Aorta (tissue), 5 donors: ENCODE results near the gene SREK1. TPM values are rescaled to one million over a fixed set of nuclear protein-coding genes. Genes with fewer than 3 reads are reported as not detected.
"Not testable (repeated sequence)": the region's sequence is repeated elsewhere in the genome, so short reads cannot be mapped to it uniquely, and the experiment has no call there.

ENCODE experiments used
- ATAC-seq: fragments of 200-7000 bp; cut with Tn5 transposase; one replicate; pipeline ENCODE4 v1.9.1; 2022; ENCODE audit warnings: moderate library complexity; ENCODE audit not compliant: low FRiP score
- DNase-seq, 2 donors: peaks; one replicate each; pipeline ENCODE4 v3.0.0-alpha.2; 2020
- H3K27ac ChIP-seq, 2 donors: one replicate each; pipeline ENCODE4 v1.5.1; 2013; ENCODE audit warnings: low read length in 2 of 2, mild to moderate bottlenecking in 2 of 2, moderate library complexity in 2 of 2, control low read depth in 1 of 2, inconsistent platforms in 1 of 2, low read depth in 1 of 2
- H3K27me3 ChIP-seq, 2 donors: one replicate each; pipeline ENCODE4 v1.6.1; 2013; ENCODE audit warnings: control low read depth in 1 of 2, low read length in 1 of 2, mild to moderate bottlenecking in 1 of 2, moderate library complexity in 1 of 2; ENCODE audit not compliant: insufficient read depth in 2 of 2, control insufficient read depth in 1 of 2
- H3K36me3 ChIP-seq, 2 donors: one replicate each; pipeline ENCODE4 v1.6.1; 2013; ENCODE audit warnings: control low read depth in 1 of 2, low read length in 1 of 2, mild to moderate bottlenecking in 1 of 2; ENCODE audit not compliant: insufficient read depth in 2 of 2, control insufficient read depth in 1 of 2
- H3K4me1 ChIP-seq, 2 donors: one replicate each; pipeline ENCODE4 v1.6.1; 2013; ENCODE audit warnings: low read length in 2 of 2, control low read depth in 1 of 2, mild to moderate bottlenecking in 1 of 2, moderate library complexity in 1 of 2; ENCODE audit not compliant: insufficient read depth in 2 of 2, control insufficient read depth in 1 of 2
- H3K4me3 ChIP-seq, 2 donors: one replicate each; pipeline ENCODE4 v1.5.1; 2013; ENCODE audit warnings: low read length in 2 of 2, control low read depth in 1 of 2, mild to moderate bottlenecking in 1 of 2
- H3K9me3 ChIP-seq: one replicate; pipeline ENCODE4 v1.6.1; 2013; ENCODE audit warnings: mild to moderate bottlenecking, low read length; ENCODE audit not compliant: control insufficient read depth
- WGBS, 2 donors: extraction: QIAGEN DNeasy Blood & Tissue Kit; methylation state at CpG; one replicate each; pipeline ENCODE4 v1.1.7; 2013; 5-methylcytosine and 5-hydroxymethylcytosine counted together
- intact Hi-C, 2 donors: fragments of 100-400 bp; cut with DNase I; formaldehyde crosslinking; loops; one replicate each; pipeline versions ENCODE4 v1.14.2 to v1.15.0; 2022
- polyA plus RNA-seq, 2 donors: library from polyadenylated mRNA; stranded (reverse); fragments of 200-250 nt; gene quantifications; one replicate each; pipeline ENCODE4 v1.2.3, GENCODE V29; 2013
- total RNA-seq, 2 donors: library from RNA; stranded (reverse); fragmentation: NEBNext Ultra II Directional; extraction: Animal tissue kit (Norgen Biotek cat#: 25700); gene quantifications; one replicate each; pipeline ENCODE4 v1.2.1, GENCODE V29; 2021
- donor health status: healthy with polysubstance abuse.
- donor health status: Bipolar disorder and iron deficiency.
- donor health status: DM: no; HTN: no; CAD: no.
- donor health status: DM: no; HTN: no; CAD: no.
- donor health status: DM: yes; HTN: yes; CAD: no.

SREK1 gene
- total and polyA plus RNA-seq, 4 donors = 19.2 to 94.3 (median 60.5) TPM

DNA sequence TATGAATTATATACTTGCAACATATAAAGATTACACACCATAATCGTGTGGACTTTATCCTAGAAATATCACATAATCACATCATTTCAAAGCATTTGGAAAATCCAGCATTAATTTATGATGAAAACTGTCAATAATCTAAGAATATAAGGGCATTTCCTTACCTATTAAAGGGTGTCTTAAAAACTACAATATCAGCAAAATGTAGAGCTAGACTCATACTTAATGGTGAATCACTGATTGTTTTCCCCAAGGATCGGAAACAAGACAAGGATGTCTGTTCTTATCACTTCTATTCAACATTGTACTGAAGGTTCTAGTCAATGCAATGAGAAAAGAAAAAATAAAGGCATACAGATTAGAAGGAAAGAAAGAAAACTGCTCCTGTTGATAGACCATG is 8.0 kb upstream of the SREK1 start:
- 85 to 93% methylated on average over 2 of the region's 2 CpGs for WGBS, 2 donors
- intact Hi-C loops = no loop called here
- Histone ChIP-seq H3K36me3 (no peaks in the 10 kb centered on the region), H3K9me3 (no peaks in the 10 kb centered on the region), H3K4me3 (no peak overlapping the region), H3K27ac (no peak overlapping the region), H3K27me3 (no peaks in the 10 kb centered on the region), H3K4me1 (peaks cover 0 to 2% of the 10 kb centered on the region in 2 donors)
- ATAC-seq (no peak), DNase-seq (no peak)

- ATAC-seq, H3K27ac ChIP-seq, H3K4me1 ChIP-seq, H3K27me3 ChIP-seq, H3K9me3 ChIP-seq, DNase-seq, intact Hi-C loops, H3K36me3 ChIP-seq, H3K4me3 ChIP-seq: not testable (repeated sequence)
- 88% methylated on average over 3 of the region's 3 CpGs for WGBS, 2 donors
Measured at GRCh38 chr5:66136944-66137343, 7.2 kb upstream of the SREK1 start.

GRCh38 chr5:66138637-66139317 is 5.3 kb upstream of the SREK1 start:
- DNase-seq (no peak), ATAC-seq (no peak)
- 18 to 23% methylated on average over 1 of the region's 1 CpG for WGBS, 2 donors
- Histone ChIP-seq H3K27ac (no peak overlapping the region), H3K4me1 (no peaks in the 10 kb centered on the region), H3K36me3 (no peaks in the 10 kb centered on the region), H3K9me3 (no peaks in the 10 kb centered on the region), H3K4me3 (no peak overlapping the region), H3K27me3 (no peaks in the 10 kb centered on the region)
- intact Hi-C loops = no loop called here

- no peak overlapping the region for H3K4me3 ChIP-seq
- DNase-seq (no peak), ATAC-seq (no peak)
- H3K27ac ChIP-seq = no peak overlapping the region
- WGBS, 2 donors = 89% methylated on average over 2 of the region's 2 CpGs
- H3K36me3 ChIP-seq = no peaks in the 10 kb centered on the region
- intact Hi-C loops = no loop called here
- no peaks in the 10 kb centered on the region for H3K4me1 ChIP-seq
- H3K27me3 ChIP-seq = no peaks in the 10 kb centered on the region
- no peaks in the 10 kb centered on the region for H3K9me3 ChIP-seq
Measured at GRCh38 chr5:66139318-66139712, 4.8 kb upstream of the SREK1 start.

GRCh38 chr5:66142417-66142816 is 1.7 kb upstream of the SREK1 start:
- no peaks in the 10 kb centered on the region for H3K9me3 ChIP-seq
- H3K4me1 ChIP-seq = peaks cover 0 to 2% of the 10 kb centered on the region in 2 donors
- DNase-seq (no peak), ATAC-seq (no peak)
- intact Hi-C loops = loop anchor here in 1 of 2 donors (5.0 to 10.0 kb wide), 2 partner anchors 215 to 518 kb away; partner anchors contain the start of genes ERBIN, SHLD3, TRAPPC13 and TRIM23
- no peaks in the 10 kb centered on the region for H3K36me3 ChIP-seq
- H3K27ac ChIP-seq = no peak overlapping the region
- 70% methylated on average over 2 of the region's 2 CpGs for WGBS, 2 donors
- H3K4me3 ChIP-seq = no peak overlapping the region
- H3K27me3 ChIP-seq = no peaks in the 10 kb centered on the region

- peak overlapping the region; percentile 51 to 89 for H3K27ac ChIP-seq
- H3K4me3 ChIP-seq = peak overlapping the region; percentile 37 to 95
- ATAC-seq = peak; percentile 60
- no peak for DNase-seq
- H3K27me3 ChIP-seq = no peaks in the 10 kb centered on the region
- 20 to 23% methylated on average over 16 of the region's 16 CpGs for WGBS, 2 donors
- H3K4me1 ChIP-seq = peaks cover 0 to 2% of the 10 kb centered on the region in 2 donors
- no peaks in the 10 kb centered on the region for H3K36me3 ChIP-seq
- intact Hi-C loops = loop anchor here (2.0 to 10.0 kb wide), 3 partner anchors 216 to 519 kb away; partner anchors contain the start of genes ERBIN (in 1 of the 2), SHLD3 (in 1 of the 2), TRAPPC13 (in 1 of the 2) and TRIM23 (in 1 of the 2)
- no peaks in the 10 kb centered on the region for H3K9me3 ChIP-seq
Measured at GRCh38 chr5:66143473-66144073, 527 bp upstream of the SREK1 start.

GRCh38 chr5:66144834-66145390 is 812 bp downstream of the SREK1 start:
- H3K4me1 ChIP-seq = peaks cover 0 to 2% of the 10 kb centered on the region in 2 donors
- H3K9me3 ChIP-seq = no peaks in the 10 kb centered on the region
- peak overlapping the region; percentile 82 to 95 for H3K4me3 ChIP-seq
- H3K36me3 ChIP-seq = no peaks in the 10 kb centered on the region
- intact Hi-C loops = loop anchor here (2.0 to 10.0 kb wide), 3 partner anchors 218 to 520 kb away; partner anchors contain the start of genes ERBIN (in 1 of the 2), SHLD3 (in 1 of the 2), TRAPPC13 (in 1 of the 2) and TRIM23 (in 1 of the 2)
- peak; percentile 83 for ATAC-seq
- DNase-seq = no peak
- peak overlapping the region; percentile 51 to 95 for H3K27ac ChIP-seq
- WGBS, 2 donors = 0 to 1% methylated on average over 22 of the region's 22 CpGs
- H3K27me3 ChIP-seq = no peaks in the 10 kb centered on the region

DNA sequence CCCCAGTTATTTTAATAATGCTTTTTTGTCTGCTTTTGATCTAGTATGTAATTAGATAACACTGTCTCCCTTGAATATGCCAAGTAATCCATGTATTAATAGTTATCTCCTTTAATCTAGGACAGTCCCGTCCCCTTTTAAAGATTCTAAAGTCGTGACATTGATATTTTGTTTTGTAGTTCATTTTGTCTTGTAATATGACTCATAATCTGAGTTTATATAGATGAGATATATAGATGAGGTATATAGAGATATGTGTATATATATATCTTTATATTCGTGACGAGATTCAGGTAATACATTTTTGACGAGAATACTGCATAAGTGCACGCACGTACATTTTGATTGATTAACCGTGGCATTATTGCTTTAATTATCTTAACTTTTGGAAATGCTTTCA is 1.6 kb downstream of the SREK1 start:
- no peaks in the 10 kb centered on the region for H3K27me3 ChIP-seq

More for the DNA sequence above, 1.6 kb downstream of the SREK1 start:
- 35 to 38% methylated on average over 8 of the region's 8 CpGs for WGBS, 2 donors
- intact Hi-C loops = loop anchor here (2.0 to 10.0 kb wide), 2 partner anchors 221 to 521 kb away; partner anchors contain the start of genes SHLD3 (in 1 of the 2), TRAPPC13 (in 1 of the 2) and TRIM23 (in 1 of the 2)
- no peaks in the 10 kb centered on the region for H3K36me3 ChIP-seq
- ATAC-seq = no peak
- no peak for DNase-seq
- no peaks in the 10 kb centered on the region for H3K9me3 ChIP-seq
- H3K27ac ChIP-seq = no peak overlapping the region
- peaks cover 0 to 2% of the 10 kb centered on the region in 2 donors for H3K4me1 ChIP-seq
- H3K4me3 ChIP-seq = peak overlapping the region in 1 of 2 donors; percentile 38
